Calu3 (cell line): Measurements from ENCODE around the gene MAPK7. TPM values are rescaled to one million over a fixed set of nuclear protein-coding genes. Genes with fewer than 3 reads are reported as not detected.

Source experiments
- BruUV-seq: library from RNA; stranded (reverse); fragments of 400-500 nt; replicated peaks from 2 replicates; lab custom pipeline; 2021; lab: Mats Ljungman, UMichigan
- CTCF ChIA-PET: fragments of 300-600 bp; sonication (Branson Sonifier 250); formaldehyde crosslinking; loops from one replicate; lab custom pipeline; 2022; ENCODE audit warnings: antibody characterized with exemption; lab: Charles Lee
- DNase-seq: peaks from one replicate; pipeline ENCODE4 v3.0.0; 2022
- H3K27ac Mint-ChIP-seq: one replicate; pipeline ENCODE4 v1.8.0; 2022; ENCODE audit warnings: mixed read lengths; ENCODE audit not compliant: unreplicated experiment
- H3K27me3 Mint-ChIP-seq: one replicate; pipeline ENCODE4 v1.8.0; 2022; ENCODE audit warnings: mixed read lengths; ENCODE audit not compliant: unreplicated experiment
- H3K36me3 Mint-ChIP-seq: one replicate; pipeline ENCODE4 v1.8.0; 2022; ENCODE audit warnings: mild to moderate bottlenecking, moderate library complexity, mixed read lengths; ENCODE audit not compliant: insufficient read depth, unreplicated experiment
- H3K4me1 Mint-ChIP-seq: one replicate; pipeline ENCODE4 v1.8.0; 2022; ENCODE audit warnings: mild to moderate bottlenecking, low read depth, mixed read lengths; ENCODE audit not compliant: unreplicated experiment
- H3K4me3 Mint-ChIP-seq: one replicate; pipeline ENCODE4 v1.8.0; 2022; ENCODE audit warnings: mild to moderate bottlenecking, low read depth, moderate library complexity, mixed read lengths; ENCODE audit not compliant: unreplicated experiment
- H3K9me3 Mint-ChIP-seq: one replicate; pipeline ENCODE4 v1.8.0; 2022; ENCODE audit warnings: low read depth, mixed read lengths; ENCODE audit not compliant: unreplicated experiment
- intact Hi-C: fragments of 100-400 bp; cut with micrococcal nuclease; formaldehyde crosslinking; loops from one replicate; pipeline ENCODE4 v1.10.0; 2022; ENCODE audit not compliant: unreplicated experiment
- total RNA-seq: library from RNA; stranded (reverse); gene quantifications from 2 replicates; pipeline ENCODE4 v1.2.3, GENCODE V29; 2022
- TF ChIP-seq, protein P1 (sequence below): fragments of 200-600 bp; IDR thresholded peaks from one replicate; pipeline ENCODE4 v1.8.0; 2022; ENCODE audit warnings: antibody characterized with exemption; ENCODE audit not compliant: unreplicated experiment

Gene MAPK7
- total RNA-seq, 1 experiment from 2014 or later = 15.0 TPM

DNA sequence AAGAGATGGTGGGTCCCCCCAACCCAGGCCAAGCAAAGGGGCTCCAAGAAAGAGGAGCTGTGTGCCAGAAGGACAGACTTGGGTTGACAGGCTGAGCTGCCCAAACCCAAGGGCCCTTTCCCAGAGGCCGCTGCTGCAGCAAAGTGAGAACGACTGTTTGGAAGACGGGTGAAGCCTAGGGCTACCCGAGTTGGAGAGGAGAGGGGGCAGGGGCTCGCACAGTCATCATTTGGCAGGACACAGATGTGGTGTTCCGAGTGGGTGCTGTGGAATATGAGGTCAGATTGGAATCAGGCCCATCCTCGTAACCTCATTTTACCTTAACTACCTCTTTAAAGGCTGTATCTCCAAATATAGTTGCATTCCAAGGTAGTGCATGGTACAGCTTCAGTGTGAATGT, 14.0 kb downstream of the MAPK7 start:
- TF ChIP-seq, protein P1, sequence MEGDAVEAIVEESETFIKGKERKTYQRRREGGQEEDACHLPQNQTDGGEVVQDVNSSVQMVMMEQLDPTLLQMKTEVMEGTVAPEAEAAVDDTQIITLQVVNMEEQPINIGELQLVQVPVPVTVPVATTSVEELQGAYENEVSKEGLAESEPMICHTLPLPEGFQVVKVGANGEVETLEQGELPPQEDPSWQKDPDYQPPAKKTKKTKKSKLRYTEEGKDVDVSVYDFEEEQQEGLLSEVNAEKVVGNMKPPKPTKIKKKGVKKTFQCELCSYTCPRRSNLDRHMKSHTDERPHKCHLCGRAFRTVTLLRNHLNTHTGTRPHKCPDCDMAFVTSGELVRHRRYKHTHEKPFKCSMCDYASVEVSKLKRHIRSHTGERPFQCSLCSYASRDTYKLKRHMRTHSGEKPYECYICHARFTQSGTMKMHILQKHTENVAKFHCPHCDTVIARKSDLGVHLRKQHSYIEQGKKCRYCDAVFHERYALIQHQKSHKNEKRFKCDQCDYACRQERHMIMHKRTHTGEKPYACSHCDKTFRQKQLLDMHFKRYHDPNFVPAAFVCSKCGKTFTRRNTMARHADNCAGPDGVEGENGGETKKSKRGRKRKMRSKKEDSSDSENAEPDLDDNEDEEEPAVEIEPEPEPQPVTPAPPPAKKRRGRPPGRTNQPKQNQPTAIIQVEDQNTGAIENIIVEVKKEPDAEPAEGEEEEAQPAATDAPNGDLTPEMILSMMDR = no peak
- Mint-ChIP-seq H3K4me1 (no peaks in the 10 kb centered on the region), H3K27ac (no peak overlapping the region), H3K9me3 (no peaks in the 10 kb centered on the region), H3K27me3 (no peaks in the 10 kb centered on the region), H3K4me3 (no peak overlapping the region), H3K36me3 (no peaks in the 10 kb centered on the region)
- BruUV-seq = no TSS peak
- intact Hi-C loops = no loop called here
- no peak for DNase-seq
- CTCF ChIA-PET = no interaction called here

DNA sequence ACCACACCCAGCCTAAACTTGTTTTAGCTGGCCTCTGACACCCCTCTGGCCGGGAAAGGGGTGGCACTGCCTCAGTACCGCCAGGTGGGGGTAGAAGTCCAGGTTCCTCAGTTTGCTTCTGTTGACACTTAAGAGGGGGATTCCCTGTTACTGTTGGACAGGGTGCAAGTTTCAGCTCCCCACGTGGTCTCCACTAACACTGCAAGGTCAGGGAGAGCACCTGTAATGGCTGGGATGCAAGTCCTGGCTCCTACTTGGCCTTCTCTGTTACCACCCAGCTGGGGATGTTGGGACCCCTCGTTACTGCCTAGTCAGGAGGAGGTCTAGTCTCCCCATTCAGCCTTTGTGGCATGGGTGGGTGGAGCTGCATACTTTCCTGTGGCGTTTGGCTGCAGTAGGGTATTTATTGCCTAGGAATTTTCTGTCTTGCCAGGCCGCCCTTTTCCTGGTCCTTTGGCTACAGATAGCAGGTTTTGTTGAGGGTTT, 19.3 kb downstream of the MAPK7 start:
- Mint-ChIP-seq H3K27me3 (peaks cover 7% of the 10 kb centered on the region), H3K27ac (no peak overlapping the region), H3K4me3 (no peak overlapping the region), H3K36me3 (no peaks in the 10 kb centered on the region), H3K9me3 (no peaks in the 10 kb centered on the region), H3K4me1 (peaks cover 8% of the 10 kb centered on the region)
- intact Hi-C loops = no loop called here
- CTCF ChIA-PET = no interaction called here
- DNase-seq = no peak
- TF ChIP-seq, protein P1 = no peak
- no TSS peak for BruUV-seq

DNA sequence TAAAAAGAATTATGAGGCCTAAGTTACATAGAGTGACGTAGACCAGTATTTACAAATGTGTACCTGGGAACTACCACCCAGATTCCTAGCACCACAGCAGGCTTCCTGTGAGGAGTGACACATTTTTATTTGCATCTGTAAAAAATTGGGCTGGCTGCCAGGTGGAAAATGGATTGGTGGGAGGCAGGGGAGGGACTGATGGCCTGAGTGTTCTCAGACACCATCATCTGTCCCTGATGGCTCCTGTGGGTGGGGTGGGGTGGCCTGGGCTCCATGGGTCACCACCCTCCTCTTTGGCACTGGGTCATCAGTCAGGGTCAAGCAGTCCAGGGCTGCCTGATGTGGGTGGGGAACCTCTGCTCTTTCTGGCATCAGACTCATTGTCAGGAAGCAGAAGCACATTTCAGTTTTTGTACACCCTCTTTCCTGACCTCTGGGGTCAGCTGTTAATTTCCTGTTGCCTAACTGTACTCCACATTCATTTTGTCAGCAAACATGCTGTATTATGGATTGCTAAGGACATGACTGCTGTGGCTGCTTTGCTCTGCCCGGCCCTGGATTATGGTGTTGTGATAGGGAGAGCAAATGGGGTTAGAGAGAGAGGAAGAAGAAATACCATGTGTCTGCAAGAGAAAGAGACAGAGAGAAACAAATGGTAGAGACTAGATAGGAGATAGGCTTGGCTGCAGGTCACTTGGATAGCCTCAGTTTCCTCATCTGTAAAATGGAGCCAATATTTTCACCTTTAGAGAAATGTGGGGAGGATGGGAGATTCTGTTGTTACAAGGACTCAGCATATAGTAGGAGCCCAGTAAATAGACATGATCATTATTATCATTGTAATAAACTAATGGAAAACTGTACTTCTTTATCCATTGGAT, 20.2 kb downstream of the MAPK7 start:
- TF ChIP-seq, protein P1 = no peak
- Mint-ChIP-seq H3K4me3 (no peak overlapping the region), H3K36me3 (no peaks in the 10 kb centered on the region), H3K27ac (no peak overlapping the region), H3K9me3 (no peaks in the 10 kb centered on the region), H3K4me1 (peaks cover 8% of the 10 kb centered on the region), H3K27me3 (peaks cover 17% of the 10 kb centered on the region)
- CTCF ChIA-PET = no interaction called here
- DNase-seq = peak; percentile 16
- intact Hi-C loops = no loop called here
- no TSS peak for BruUV-seq

DNA sequence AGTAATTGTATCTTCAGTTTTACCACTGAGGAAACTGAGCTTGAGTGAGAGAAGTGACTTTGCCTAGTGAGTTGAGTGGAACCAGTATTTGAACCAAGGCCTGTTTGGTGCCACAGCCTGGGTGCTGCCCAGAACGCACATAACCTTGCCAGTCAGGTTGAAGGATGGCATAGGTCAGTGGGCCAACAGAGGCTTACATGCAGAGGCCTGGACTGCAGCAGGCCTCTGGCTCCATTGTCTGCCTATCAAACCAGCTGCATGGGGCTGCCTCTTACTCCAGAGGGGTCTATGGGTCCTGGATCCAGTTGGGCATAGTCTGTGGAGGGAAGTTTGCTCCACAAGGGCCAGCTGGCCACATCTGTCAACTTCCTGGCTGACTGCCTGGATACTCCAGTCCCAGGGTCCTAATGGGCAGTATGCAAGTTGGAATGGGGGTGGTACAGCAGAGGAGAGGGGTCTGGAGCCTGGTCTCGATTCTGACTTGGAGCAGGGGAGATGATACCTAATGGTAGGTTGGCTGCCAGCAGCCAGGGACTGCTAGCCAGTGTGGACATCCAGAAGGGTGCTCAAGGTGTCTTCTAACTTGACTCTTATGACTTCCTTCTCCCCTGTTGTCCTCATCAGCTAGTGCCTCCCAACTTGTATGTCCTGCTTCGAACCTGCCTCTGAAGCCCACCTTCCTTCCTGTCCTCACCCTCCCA, 21.6 kb downstream of the MAPK7 start:
- intact Hi-C loops = no loop called here
- Mint-ChIP-seq H3K4me1 (peaks cover 8% of the 10 kb centered on the region), H3K4me3 (no peak overlapping the region), H3K36me3 (no peaks in the 10 kb centered on the region), H3K9me3 (no peaks in the 10 kb centered on the region), H3K27ac (no peak overlapping the region), H3K27me3 (peaks cover 24% of the 10 kb centered on the region)
- BruUV-seq = no TSS peak
- TF ChIP-seq, protein P1 = no peak
- CTCF ChIA-PET = no interaction called here
- DNase-seq = no peak
